ENCODE results near the gene IMPDH1. TPM values are rescaled to one million over a fixed set of nuclear protein-coding genes. Genes with fewer than 3 reads are reported as not detected.

Gene IMPDH1
- total and polyA plus RNA-seq, 11 donors, result 12.3 to 65.3 (median 23.6) TPM

GRCh38 chr7:128405471-128406313 lies 4.1 kb downstream of the IMPDH1 start:
- Histone ChIP-seq H3K4me3 (peak overlapping the region; percentile 63 to 98 (median 81)), H3K36me3 (peaks cover 0 to 24% (median 4%) of the 10 kb centered on the region in 9 donors), H3K4me1 (peaks cover 0 to 58% (median 42%) of the 10 kb centered on the region in 12 donors), H3K9me3 (no peaks in the 10 kb centered on the region), H3K27ac (peak overlapping the region in 11 of 12 donors; percentile 4 to 94 (median 69)), H3K27me3 (no peaks in the 10 kb centered on the region)
- peak in 1 of 12 donors; percentile 15 for TF ChIP-seq CTCF (IDR thresholded peaks at IDR 0.05)
- TF ChIP-seq POLR2A (IDR thresholded peaks at IDR 0.05), result peak in 1 of 2 donors; percentile 44
- intact Hi-C loops (cut with DNase I), result loop anchor here in 2 of 10 donors (10.0 kb wide), 2 partner anchors 49 to 59 kb away; partner anchors contain the start of gene HILPDA (in 1 of the 2)
- peak in 1 of 4 donors; percentile 1 for ATAC-seq
- WGBS, 4 donors, result 0 to 5% (median 1%) methylated on average over 33 to 107 of the region's 107 CpGs
- DNase-seq, result peak; percentile 58 to 82 (median 65)

DNA sequence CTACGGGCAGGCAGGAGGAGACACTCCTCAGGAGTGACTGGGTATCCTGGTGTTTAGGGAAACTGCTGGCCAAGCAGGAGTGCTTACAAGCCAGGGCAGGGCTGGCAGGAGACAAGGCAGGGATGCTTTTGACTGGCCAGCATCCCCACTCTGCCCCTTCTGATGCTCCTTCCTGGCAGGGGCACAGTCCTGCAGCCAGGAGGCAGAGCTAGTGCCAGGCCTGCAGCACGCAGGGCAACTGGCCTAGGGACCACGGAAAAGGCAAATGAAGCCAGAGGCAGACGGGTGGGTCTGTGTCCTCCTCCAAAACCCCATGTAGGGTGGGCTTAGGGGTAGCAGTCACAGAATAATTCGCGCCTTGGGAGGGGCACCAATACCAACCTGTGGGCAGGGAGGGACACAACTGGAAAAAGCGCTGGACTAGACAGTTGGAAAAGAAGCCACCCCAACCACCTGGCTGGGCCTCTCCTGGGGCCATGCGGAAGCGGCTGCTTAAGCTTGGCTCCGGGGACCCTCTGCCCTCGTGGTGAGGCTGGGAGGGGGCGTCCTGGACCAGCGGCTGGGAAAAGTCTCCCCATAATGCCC lies 4.8 kb downstream of the IMPDH1 start:
- peak overlapping the region; percentile 63 to 98 (median 81) for H3K4me3 ChIP-seq
- H3K27me3 ChIP-seq, result no peaks in the 10 kb centered on the region
- TF ChIP-seq POLR2A (IDR thresholded peaks at IDR 0.05) (no peak), CTCF (IDR thresholded peaks at IDR 0.05) (peak in 4 of 12 donors; percentile 6 to 22 (median 14))
- peaks cover 0 to 31% (median 11%) of the 10 kb centered on the region in 9 donors for H3K36me3 ChIP-seq
- H3K4me1 ChIP-seq, result peaks cover 0 to 52% (median 39%) of the 10 kb centered on the region in 12 donors
- peak overlapping the region in 11 of 12 donors; percentile 4 to 73 (median 63) for H3K27ac ChIP-seq
- DNase-seq, result no peak
- H3K9me3 ChIP-seq, result no peaks in the 10 kb centered on the region
- no peak for ATAC-seq
- 41 to 57% (median 54%) methylated on average over 10 to 13 of the region's 13 CpGs for WGBS, 4 donors
- intact Hi-C loops (cut with DNase I), result loop anchor here in 2 of 10 donors (10.0 kb wide), 2 partner anchors 50 to 60 kb away; partner anchors contain the start of gene HILPDA (in 1 of the 2)

- H3K9me3 ChIP-seq, result no peaks in the 10 kb centered on the region
- 81 to 89% (median 86%) methylated on average over 9 of the region's 9 CpGs for WGBS, 4 donors
- DNase-seq (no peak), ATAC-seq (peak in 1 of 4 donors; percentile 26)
- peak overlapping the region in 2 of 12 donors; percentile 24 to 63 for H3K27ac ChIP-seq
- H3K4me3 ChIP-seq, result peak overlapping the region in 6 of 12 donors; percentile 65 to 98 (median 82)
- H3K4me1 ChIP-seq, result peaks cover 0 to 50% (median 38%) of the 10 kb centered on the region in 12 donors
- H3K36me3 ChIP-seq, result peaks cover 0 to 38% (median 18%) of the 10 kb centered on the region in 9 donors
- intact Hi-C loops (cut with DNase I), result loop anchor here in 2 of 10 donors (10.0 kb wide), 2 partner anchors 51 to 61 kb away; partner anchors contain the start of gene HILPDA (in 1 of the 2)
- TF ChIP-seq CTCF (IDR thresholded peaks at IDR 0.05) (no peak), POLR2A (IDR thresholded peaks at IDR 0.05) (no peak)
- no peaks in the 10 kb centered on the region for H3K27me3 ChIP-seq
Observed at GRCh38 chr7:128404143-128404681, 5.6 kb downstream of the IMPDH1 start.
